GOT3 (cell line): ENCODE measurements around the gene WDR27.

ENCODE experiments used
- DNase-seq: peaks from one replicate; lab custom pipeline; 2025; ENCODE audit warnings: mixed read lengths; lab: John Stamatoyannopoulos, UW

WDR27 gene

DNA sequence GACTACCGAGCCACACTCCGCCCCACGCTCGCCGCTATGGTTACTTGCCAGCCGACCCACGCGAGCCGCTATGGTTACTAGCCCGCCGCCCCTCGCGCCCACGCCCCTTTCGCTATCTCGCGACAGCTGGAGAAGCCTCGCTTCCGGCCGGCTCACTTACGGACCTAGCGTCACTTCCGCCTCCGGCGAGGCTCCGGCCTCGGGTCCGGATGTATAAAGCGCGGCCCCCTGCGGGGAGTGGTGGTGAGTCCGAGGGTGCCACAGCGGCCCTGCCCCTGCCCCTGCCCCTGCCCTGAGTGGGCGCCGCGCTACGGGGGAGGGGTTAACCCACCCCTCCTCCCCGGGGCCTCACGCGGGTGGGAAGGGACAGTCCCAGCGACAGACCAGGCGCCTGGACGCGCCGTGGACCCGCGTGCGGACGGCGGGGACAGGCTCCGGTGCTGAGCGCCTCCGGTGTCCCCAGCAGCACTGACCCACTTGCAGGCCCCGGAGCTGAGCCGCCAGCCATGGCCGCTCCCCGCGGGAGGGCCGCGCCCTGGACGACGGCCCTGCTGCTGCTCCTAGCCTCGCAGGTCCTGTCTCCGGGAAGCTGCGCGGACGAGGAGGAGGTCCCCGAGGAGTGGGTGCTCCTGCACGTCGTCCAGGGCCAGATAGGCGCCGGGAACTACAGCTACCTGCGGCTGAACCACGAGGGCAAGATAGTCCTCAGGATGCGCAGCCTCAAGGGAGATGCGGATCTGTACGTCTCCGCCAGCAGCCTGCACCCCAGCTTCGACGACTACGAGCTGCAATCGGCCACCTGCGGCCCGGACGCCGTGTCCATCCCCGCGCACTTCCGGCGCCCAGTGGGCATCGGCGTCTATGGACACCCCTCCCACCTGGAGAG is at the start of gene WDR27, which contains the start of gene C6orf120:
WDR27 (minus strand) TSS at position 76 of the 886 bp plus-strand sequence. CDS start 13,024 bp downstream, outside the sequence.
C6orf120 (plus strand) TSS at position 173 of the 886 bp plus-strand sequence; CDS start at position 507, 334 bp downstream.
- peak; percentile 88 for DNase-seq

DNA sequence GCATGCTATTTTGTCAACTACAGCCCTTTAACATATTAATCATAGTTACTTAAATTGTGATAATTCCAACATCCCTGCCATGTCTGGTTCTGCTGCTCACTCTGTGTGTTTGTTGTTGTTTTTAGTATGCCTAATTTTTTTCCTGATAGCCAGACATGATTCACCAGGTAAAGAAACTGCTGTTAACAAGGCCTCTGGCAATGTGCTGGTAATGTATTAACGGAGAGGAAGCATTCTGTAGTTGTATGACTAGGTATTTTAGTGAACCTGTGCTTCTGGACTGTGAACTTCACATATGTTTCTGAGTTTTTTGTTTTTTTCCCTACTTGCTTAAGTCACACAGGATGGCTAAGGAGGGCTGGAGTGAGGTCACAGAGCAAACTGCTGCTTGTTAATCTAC is 44.7 kb upstream of the WDR27 start:
- DNase-seq: no peak

DNA sequence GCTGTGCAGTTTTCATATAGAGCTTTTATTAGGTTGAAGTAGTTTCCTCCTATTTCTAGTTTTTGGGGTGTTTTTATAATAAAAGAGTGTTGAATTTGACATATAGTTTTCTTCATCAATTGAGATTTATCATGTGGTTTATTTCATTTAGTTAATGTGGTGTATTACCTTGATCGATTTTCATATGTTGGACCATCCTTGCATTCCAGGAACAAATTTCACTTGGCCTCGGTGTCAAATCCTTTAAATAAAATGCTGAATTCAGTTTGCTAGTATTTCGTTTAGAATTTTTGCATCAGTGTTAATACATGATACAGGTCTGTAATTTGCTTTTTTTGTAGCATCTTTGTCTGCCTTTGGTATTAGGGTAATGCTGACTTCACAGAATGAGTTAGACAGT is 43.6 kb upstream of the WDR27 start:
- no peak for DNase-seq

DNA sequence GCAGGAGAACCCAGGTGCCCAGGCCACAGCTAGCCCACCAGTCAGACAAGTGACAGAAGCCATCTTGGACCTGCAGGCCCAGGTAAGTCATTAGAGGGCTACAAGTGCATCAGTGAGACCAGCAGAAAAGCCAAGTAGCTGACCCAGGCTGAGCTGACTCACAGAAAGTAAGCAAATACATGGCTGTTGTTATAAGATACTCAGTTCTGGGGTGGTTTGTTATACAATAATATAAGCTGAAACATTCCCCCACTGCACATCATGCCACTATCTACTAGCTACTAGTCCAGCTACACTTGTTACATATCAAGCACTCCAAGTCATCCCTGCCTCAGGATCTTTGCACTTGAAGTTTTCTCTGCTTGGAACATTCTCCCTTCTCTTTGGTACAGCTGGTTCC is 39.5 kb upstream of the WDR27 start:
- no peak for DNase-seq

DNA sequence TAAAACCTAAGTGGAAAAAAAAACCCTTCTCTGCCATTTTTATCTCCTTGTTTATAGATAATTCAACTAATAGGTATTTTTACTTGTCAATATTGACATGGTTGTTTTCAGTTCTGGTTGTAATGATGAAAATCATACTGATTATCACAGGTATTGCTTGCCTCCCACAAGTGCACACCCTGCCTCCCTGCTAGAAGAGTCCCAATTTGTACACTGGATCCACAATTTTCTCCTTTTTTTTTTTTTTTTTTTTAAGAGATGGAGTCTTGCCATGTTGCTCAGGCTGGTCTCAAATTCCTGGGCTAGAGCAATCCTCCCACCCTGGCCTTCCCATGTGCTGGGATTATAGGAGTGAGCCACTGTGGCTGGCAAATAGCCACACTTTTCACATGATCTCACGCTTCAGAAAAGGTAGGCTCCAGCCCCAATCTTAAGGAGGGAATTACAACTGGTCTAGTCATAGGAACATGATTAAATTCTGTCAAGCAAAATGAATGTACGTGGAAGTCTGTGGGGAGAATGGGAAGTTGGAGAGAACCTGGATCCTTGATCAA is 37.2 kb upstream of the WDR27 start:
- DNase-seq: no peak

DNA sequence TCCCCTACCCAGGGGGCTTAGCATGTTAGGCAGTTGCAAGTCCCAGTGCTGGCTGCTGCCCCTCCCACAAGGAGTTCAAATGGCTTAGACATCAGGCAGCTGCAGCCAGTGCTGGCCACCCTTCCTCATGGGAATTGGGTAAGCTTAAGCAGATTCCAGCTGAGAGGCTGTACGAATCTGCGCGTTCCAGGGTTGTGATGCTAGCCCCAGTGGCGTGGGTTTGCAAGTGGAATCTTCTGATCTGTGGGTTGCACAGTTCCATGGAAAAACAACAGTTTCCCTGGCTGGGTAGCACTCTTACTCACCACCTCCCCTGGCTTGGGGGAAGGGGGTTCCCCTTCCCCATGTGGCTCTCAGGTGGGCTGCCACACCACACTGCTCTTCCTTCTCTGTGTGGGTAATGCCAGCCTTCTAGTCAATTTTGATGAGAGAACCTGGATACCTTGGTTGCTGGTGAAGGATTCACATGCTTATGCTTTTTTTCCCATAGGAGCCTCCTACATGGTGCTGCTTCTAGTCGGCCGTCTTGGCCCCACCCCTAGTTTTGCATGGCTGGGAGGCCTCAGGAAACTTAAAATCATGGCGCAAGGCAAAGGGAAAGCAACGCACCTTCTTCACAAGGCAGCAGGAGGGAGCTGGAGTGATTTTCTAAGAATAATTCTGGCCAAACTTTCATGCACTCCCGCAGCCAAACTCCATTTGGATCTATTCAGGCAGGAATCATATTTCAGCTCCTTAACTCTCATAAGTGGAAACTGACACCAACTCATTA is 36.6 kb upstream of the WDR27 start:
- no peak for DNase-seq

DNA sequence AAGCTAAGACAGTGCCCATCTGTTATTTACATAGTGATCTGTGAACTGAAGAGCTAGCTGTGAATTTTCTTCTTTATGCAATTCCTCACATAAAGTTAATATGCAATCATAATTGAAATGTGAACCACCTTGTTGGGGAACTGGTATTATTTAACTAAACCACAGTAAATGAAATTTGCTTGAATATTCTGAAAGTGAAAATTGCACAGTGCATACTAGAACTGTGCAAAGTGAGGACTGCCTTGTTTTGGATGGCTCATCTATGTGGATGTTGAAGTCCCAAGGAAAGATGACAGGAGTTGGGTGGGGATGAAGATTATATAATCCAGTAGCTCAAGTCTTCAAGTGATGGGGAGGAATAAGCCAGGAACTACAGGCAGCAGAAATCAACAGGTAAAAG is 28.1 kb upstream of the WDR27 start:
- no peak for DNase-seq

DNA sequence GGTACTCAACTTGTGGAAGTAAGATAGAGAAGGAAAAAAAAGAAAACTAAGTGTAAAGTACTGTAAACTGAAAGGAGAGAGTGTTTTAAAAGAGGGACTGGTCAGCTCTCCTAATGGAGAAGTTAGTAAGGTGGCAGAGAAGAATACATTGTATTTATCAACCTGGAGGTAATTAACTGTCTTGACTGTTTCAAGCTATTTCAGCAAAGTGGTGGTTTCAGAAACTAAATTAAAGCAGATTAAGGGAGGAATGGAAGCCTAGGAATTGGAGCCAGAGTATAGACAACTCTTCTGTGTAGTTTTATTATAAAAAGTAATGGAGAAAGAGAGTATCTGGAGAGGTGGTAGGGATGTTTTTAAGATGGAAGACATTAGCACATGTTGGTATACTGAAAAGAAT is 25.1 kb upstream of the WDR27 start:
- DNase-seq: no peak

DNA sequence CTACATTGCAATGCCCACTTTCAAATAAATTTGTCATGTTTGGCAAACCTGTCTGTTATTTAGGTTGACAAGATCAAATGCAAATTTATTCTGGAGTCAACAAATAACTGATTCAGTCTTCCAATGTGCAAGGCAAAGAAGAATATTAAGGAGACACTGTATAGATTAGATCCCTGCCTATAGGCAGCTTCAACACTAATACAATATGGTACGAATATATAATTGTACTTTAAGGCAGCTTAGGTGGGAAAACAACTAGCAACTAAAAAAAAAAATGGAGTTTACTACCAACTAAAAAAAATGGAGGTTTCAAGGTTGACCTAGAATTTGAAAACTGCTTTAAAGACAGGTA is 24.2 kb upstream of the WDR27 start:
- no peak for DNase-seq

DNA sequence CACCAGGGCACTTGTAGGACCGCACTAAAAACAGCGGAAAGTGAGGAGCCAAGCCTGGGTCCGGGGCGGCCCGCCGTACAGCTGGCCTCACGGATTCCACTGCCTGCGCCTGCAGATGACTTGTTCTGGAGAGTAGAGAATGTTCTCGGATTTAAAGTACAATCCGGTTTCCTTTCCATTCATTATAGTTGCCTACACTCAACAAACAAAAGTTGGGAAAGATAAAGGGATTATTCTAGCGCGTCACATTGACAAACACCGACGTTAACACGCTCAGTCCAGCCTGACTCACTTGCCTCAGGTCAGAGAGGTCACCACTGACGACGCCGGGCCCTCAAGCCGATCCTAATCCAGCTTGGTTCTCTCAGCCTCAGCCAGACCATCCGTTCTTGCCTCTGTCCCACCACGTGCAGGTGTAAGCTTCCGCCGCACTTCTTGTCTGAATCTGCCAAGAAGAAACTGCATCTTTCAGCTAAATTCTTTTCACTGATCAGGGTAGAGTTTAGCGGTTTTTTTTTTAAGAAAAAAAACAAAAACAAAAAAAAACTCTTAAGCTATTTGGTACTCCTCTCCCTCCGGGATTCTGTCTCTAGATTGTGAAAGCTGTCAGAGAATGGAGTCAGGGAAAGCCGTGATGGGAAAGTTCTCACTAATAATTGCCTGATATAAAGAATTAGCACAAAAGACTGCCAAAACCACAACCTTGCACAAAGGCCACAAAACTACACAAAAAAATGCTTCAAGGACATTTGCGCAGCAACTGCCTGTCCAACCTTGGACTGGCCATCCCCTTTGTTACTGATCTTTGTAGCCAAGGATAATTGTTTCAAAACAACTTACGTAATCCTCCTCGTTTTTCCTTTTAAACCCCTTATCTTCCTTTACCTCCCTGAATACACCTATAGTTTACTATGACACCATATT is 23.6 kb upstream of the WDR27 start:
- DNase-seq: no peak

DNA sequence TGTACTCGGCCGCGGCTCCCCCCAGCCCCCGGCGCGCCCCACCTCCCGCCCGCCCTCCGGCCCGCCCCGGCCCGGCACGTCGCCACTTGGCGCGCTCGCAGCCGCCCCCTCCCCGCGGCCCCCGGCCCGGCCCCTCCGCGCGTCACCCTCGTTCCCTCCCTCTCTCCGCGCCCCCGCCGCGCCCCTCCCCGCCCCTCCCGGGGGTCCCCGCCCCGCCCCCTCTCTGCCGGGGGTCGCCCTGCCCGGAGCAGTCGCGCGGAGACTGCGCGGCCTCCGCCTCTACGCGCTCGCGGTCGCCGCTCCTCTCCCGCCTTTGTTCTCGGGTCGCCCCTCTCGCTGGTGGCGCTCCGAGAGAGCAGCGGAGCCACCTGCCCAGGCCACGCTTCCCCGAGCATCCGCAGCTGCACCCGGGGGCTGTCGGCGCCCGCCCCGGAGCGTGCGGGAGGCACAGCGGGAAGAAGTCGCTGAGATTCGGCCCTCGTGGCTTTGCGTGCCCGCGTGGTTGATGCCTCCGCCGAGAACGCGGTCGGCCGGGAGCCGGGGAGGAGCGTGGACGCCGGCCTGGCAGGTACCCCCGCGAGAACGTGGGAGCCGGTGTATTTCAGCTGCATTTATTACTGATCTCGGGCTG is 22.8 kb upstream of the WDR27 start, which contains the start of gene PHF10:
PHF10 (minus strand) TSS at position 7 of the 631 bp plus-strand sequence. CDS start 569 bp downstream, outside the sequence.
- no peak for DNase-seq

DNA sequence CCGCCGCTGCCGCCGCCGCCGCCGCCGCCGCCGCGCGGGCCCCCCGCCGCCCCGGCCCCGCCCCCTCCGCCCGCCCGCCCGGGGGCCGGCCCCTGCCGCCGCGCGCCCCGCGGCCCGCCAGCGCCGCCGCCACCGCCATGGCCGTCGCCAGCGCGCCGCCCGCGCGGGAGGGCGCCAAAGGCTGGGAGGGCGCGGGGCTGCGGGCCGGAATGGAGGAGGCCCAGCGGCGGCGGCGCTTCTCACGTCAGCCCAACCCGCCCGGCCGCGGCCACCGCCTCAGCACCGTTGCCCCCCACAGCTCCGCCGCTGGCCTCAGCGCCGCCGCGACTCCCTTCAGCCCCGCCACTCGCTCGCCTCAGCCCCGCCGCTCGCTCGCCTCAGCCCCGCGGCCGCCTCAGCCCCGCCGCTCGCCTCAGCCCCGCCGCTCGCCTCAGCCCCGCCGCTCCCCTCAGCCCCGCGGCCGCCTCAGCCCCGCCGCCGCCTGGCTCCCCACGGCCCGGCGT is 22.2 kb upstream of the WDR27 start:
- DNase-seq: no peak

DNA sequence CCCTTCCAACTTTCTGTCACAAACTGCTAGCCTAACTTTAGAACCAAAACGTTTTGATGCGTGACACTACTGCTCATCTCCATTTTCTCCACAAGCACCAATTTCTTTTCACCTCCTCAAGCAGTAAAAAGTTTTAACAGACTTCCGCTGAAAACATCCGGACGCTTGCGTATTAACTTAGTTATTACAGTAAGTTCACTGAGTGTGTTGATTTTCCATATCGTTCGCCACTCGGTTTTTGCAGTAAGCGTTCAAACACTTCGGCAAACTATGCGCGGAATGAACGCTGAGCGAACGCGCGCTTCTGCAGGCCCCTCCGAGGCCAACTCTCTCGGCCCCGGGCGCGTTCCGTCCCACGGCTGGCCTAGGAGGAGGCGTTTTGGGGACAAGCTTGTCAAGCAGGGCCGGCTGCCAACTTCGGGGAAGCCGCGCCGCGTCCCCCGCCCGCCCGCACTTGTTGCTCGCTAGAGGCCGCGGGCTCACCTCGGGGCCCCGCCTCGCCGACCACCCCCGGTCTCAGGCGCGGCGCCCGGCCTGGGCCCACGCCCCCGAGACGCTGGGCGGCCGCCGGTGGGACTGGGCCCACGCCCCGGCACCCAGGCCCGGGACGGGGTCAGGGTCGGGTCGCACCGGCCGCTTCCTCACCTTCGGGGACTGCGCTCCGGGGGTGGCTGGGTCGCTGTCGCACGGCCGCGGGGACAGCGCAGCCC is 21.5 kb upstream of the WDR27 start:
- no peak for DNase-seq

DNA sequence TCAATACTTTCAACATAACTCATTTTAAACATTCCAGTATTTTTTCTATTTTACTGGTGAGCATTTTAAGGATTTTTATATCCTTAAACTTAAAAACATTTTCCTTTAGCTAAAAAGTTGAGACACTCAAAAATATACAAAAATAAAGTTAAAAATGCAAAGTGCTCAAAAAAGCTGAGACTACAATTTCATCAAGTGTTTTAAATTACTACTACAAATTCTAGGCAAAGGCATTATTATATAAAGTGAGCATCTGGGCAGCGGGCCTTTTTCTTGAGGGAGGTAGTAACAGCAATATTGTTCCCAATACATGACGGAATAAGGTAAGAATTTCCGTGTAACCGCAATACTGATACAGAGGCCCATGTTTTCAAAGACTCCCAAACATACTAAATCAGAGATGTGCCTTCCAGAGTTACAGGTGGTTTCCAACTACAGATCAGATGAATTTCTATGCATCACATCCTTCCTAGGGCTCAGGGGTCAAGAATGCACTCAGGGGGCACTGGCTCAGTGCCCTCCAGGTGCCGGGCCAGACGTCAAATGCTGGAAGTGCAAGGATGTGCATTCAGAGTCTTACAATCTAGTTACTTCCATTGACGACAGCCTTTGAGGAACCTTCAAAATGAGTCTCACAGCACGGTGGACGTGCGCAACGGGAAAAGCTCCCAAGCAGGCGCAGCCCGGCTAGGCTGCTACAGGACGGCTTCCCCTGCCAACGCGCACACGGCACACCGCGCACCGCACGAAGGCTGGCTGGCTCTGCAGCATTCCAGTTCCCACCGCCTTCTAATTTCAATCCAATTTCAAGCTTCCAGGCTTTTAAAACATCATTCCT is 20.8 kb upstream of the WDR27 start:
- no peak for DNase-seq

DNA sequence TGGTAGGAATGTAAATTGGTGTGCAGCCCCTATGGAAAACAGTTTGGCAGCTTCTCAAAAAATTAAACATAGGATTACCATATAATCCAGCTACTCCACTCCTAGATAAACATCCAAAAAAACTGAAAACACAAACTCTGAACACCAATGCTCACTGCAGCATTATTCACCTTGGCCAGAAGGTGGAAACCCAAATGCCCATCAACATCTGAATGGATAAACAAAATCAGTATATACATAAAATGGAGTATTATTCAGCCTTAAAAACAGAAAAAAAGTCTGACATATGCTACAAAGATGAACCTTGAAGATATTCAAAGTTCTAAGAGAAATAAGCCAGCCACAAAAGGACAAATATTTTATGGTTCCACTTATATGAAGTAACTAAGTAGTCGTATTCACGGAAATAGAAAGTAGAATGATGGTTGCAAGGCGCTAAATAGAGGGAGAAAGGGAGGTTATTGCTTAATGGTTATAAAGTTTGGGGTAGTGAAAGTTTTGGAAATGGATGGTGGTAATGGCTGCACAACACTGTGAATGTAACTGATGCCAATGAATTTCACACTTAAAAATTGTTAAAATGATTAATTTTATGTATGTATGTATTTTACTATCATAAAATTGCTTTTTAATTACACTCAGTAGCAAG is 18.5 kb upstream of the WDR27 start:
- DNase-seq: no peak

DNA sequence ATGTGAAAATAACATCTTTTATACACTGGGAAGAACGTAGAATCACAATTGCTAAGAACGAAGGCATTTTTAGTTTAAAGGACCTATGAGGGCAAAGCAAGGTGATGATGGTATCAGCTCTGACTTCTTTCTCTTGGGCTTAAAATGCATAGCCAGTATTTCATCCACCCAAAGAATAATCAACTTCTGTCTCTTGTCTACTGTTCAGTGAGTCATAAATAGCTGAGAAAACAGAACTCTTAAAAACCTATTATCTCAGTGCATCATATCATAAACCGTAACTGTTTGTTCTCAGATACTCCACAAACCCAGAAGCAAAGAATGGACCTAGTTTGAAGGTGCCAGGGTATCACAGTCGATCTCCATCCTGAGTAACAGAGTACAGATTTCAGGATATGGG is 17.3 kb upstream of the WDR27 start:
- no peak for DNase-seq

DNA sequence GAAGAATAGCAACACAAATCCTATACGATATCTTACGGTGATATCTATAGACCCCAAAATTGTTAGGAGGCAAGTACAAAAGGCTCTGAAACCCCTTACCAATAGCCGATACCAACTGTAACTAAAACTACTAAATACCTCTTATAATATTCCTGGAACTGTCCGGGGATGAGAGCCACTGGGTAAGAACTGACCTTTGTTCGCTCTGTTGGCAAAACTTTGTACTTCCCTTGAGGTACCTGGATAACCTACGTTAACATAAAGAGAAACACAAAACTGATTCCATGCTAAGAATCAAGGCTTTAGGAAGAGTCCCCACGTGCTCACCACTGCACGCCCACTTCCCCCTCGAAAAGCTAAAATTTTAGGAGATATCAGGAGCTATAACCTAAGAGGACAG is 12.8 kb upstream of the WDR27 start:
- no peak for DNase-seq

DNA sequence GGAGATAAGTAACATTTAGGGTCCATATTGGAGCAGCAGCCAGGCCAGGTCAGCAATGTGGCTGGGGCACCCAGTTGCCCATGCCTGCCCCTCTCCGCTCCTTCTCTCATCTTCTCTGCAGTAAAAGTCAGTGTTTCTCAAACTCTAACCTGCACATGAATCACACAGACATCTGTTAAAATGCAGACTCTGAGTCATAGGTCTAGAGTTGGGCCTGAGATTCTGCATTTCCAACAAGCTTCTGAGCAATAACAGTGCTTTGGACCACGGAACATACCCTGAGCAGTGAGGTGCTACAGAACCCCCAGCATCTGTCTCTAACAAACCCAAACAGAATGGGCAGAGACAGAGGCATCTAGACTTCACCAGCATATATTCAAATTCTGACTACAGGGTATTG is 12.3 kb upstream of the WDR27 start:
- DNase-seq: no peak

DNA sequence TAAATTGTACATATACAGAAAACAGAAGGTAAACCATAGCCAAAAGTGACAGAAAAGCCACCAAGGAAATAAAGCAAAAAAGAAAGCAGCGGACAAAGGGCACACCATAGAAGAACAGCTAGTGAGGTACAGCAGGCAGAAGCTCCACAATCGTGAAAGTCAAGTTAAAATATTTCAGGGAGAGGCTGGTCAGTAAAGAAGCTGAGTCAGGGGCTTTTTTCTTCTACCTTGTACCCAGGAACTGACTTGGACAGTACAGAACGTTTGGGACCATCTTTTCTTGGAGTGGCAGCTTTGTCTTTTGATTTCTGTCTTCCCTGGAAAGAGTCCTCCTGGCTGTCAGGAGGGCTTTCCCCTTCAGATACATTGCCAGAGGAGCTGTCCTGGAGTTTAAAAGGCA is 8.2 kb upstream of the WDR27 start:
- no peak for DNase-seq
